Measurements from ENCODE around the gene ESPL1. TPM values are rescaled to one million over a fixed set of nuclear protein-coding genes. Genes with fewer than 3 reads are reported as not detected.
"Not testable (repeated sequence)": the region's sequence is repeated elsewhere in the genome, so short reads cannot be mapped to it uniquely, and the experiment has no call there.

Gene ESPL1
- total and polyA plus RNA-seq, 7 donors: under 0.01 to 7.6 (median 1.9) TPM

GRCh38 chr12:53330671-53331070, 62.6 kb downstream of the ESPL1 start:
- peaks cover 0 to 6% (median 3%) of the 10 kb centered on the region in 4 donors for H3K4me1 ChIP-seq
- no peaks in the 10 kb centered on the region for H3K36me3 ChIP-seq
- H3K27ac ChIP-seq: no peak overlapping the region
- DNase-seq: no peak
- intact Hi-C loops (cut with DNase I): no loop called here
- peaks cover 0 to 37% (median 20%) of the 10 kb centered on the region in 3 donors for H3K27me3 ChIP-seq
- no peaks in the 10 kb centered on the region for H3K9me3 ChIP-seq
- 82 to 83% methylated on average over 5 of the region's 5 CpGs for WGBS, 2 donors
- TF ChIP-seq POLR2AphosphoS5 (IDR thresholded peaks at IDR 0.05) (no peak), EP300 (IDR thresholded peaks at IDR 0.05) (no peak), CTCF (IDR thresholded peaks at IDR 0.05) (no peak), POLR2A (IDR thresholded peaks at IDR 0.05) (no peak)
- H3K4me3 ChIP-seq: no peak overlapping the region

GRCh38 chr12:53332339-53332738, 64.2 kb downstream of the ESPL1 start:
- DNase-seq; intact Hi-C loops (cut with DNase I); H3K36me3 ChIP-seq; H3K4me3 ChIP-seq; H3K4me1 ChIP-seq; H3K9me3 ChIP-seq; H3K27ac ChIP-seq: not testable (repeated sequence)
- H3K27me3 ChIP-seq: peaks cover 0 to 54% (median 36%) of the 10 kb centered on the region in 3 donors

GRCh38 chr12:53332744-53333143, 64.6 kb downstream of the ESPL1 start:
- TF ChIP-seq POLR2AphosphoS5 (IDR thresholded peaks at IDR 0.05): no peak
- no peak for TF ChIP-seq EP300 (IDR thresholded peaks at IDR 0.05)
- no peak for TF ChIP-seq POLR2A (IDR thresholded peaks at IDR 0.05)
- TF ChIP-seq CTCF (IDR thresholded peaks at IDR 0.05): no peak
- Histone ChIP-seq H3K27me3 (peaks cover 0 to 58% (median 37%) of the 10 kb centered on the region in 3 donors), H3K36me3 (no peaks in the 10 kb centered on the region), H3K4me3 (no peak overlapping the region), H3K27ac (no peak overlapping the region), H3K9me3 (no peaks in the 10 kb centered on the region), H3K4me1 (no peaks in the 10 kb centered on the region)
- DNase-seq: no peak
- WGBS, 2 donors: 63 to 64% methylated on average over 15 of the region's 15 CpGs
- intact Hi-C loops (cut with DNase I): no loop called here

- Histone ChIP-seq H3K27me3 (peaks cover 0 to 63% (median 42%) of the 10 kb centered on the region in 3 donors), H3K4me1 (no peaks in the 10 kb centered on the region), H3K27ac (no peak overlapping the region), H3K36me3 (no peaks in the 10 kb centered on the region), H3K9me3 (no peaks in the 10 kb centered on the region), H3K4me3 (no peak overlapping the region)
- no peak for DNase-seq
- 83 to 84% methylated on average over 4 of the region's 4 CpGs for WGBS, 2 donors
- intact Hi-C loops (cut with DNase I): no loop called here
- TF ChIP-seq POLR2AphosphoS5 (IDR thresholded peaks at IDR 0.05) (no peak), POLR2A (IDR thresholded peaks at IDR 0.05) (no peak), CTCF (IDR thresholded peaks at IDR 0.05) (no peak), EP300 (IDR thresholded peaks at IDR 0.05) (no peak)
Observed at GRCh38 chr12:53333289-53333688, 65.2 kb downstream of the ESPL1 start.

GRCh38 chr12:53333845-53334244, 65.7 kb downstream of the ESPL1 start:
- TF ChIP-seq POLR2A (IDR thresholded peaks at IDR 0.05): no peak
- no peak for TF ChIP-seq CTCF (IDR thresholded peaks at IDR 0.05)
- no peak for TF ChIP-seq EP300 (IDR thresholded peaks at IDR 0.05)
- TF ChIP-seq POLR2AphosphoS5 (IDR thresholded peaks at IDR 0.05): no peak
- intact Hi-C loops (cut with DNase I): no loop called here

More at GRCh38 chr12:53333845-53334244, 65.7 kb downstream of the ESPL1 start:
- DNase-seq: no peak
- no peak overlapping the region for H3K4me3 ChIP-seq
- no peaks in the 10 kb centered on the region for H3K36me3 ChIP-seq
- H3K4me1 ChIP-seq: no peaks in the 10 kb centered on the region
- H3K27ac ChIP-seq: no peak overlapping the region
- no peaks in the 10 kb centered on the region for H3K9me3 ChIP-seq
- peaks cover 0 to 69% (median 47%) of the 10 kb centered on the region in 3 donors for H3K27me3 ChIP-seq
- WGBS, 2 donors: 62 to 70% methylated on average over 7 of the region's 7 CpGs

Data from sigmoid colon (tissue), 7 donors.